Liver (tissue), 3 donors: Measurements from ENCODE around the gene BMPER.

Source experiments
- ATF3 ChIP-seq: IDR thresholded peaks from 2 replicates; pipeline ENCODE4 v1.6.1; 2016; ENCODE audit warnings: antibody characterized with exemption
- CTCF ChIP-seq: fragments of 150-350 bp; IDR thresholded peaks from 2 replicates; pipeline ENCODE4 v1.5.1; 2017; ENCODE audit warnings: improper control_type of control experiment, low read depth, low read length; ENCODE audit not compliant: missing input control
- JUND ChIP-seq, 2 donors: IDR thresholded peaks; 2 replicates each; pipeline ENCODE4 v1.6.1; 2016; ENCODE audit warnings: antibody characterized with exemption in 2 of 2
- RAD21 ChIP-seq, 2 donors: IDR thresholded peaks; 2 replicates each; pipeline ENCODE4 v1.6.1; 2016; ENCODE audit warnings: antibody characterized with exemption in 2 of 2, mild to moderate bottlenecking in 2 of 2
- REST ChIP-seq: IDR thresholded peaks from 2 replicates; pipeline ENCODE4 v1.6.1; 2016; ENCODE audit warnings: antibody characterized with exemption, mild to moderate bottlenecking
- RXRA ChIP-seq, 2 donors: IDR thresholded peaks; 2 replicates each; pipeline ENCODE4 v1.6.1; 2017 to 2018; ENCODE audit warnings: antibody characterized with exemption in 2 of 2, mild to moderate bottlenecking in 1 of 2
- TAF1 ChIP-seq: conservative IDR thresholded peaks from 2 replicates; pipeline ENCODE4 v1.6.1; 2016; ENCODE audit warnings: antibody characterized with exemption, mild to moderate bottlenecking
- YY1 ChIP-seq: IDR thresholded peaks from 2 replicates; pipeline ENCODE4 v1.6.1; 2016; ENCODE audit warnings: antibody characterized with exemption, mild to moderate bottlenecking
- ZBTB33 ChIP-seq: IDR thresholded peaks from 2 replicates; pipeline ENCODE4 v1.6.1; 2016; ENCODE audit warnings: antibody characterized with exemption
- donor health status: healthy.
- donor health status: healthy.

GRCh38 chr7:33950047-33950714 lies 44.8 kb downstream of the BMPER start:
- TF ChIP-seq YY1 (no peak), CTCF (no peak), TAF1 (no peak), ATF3 (no peak), JUND (IDR thresholded peaks at IDR 0.05) (no peak), RAD21 (IDR thresholded peaks at IDR 0.05) (no peak), ZBTB33 (no peak), REST (no peak), RXRA (IDR thresholded peaks at IDR 0.05) (no peak)
